GM19395 (cell line): ENCODE data around the gene VSNL1.

Experiments
- ATAC-seq: cut with Tn5 transposase; IDR thresholded peaks from one replicate; pipeline ENCODE4 v1.9.1; 2021; ENCODE audit warnings: mild to moderate bottlenecking, moderate library complexity; ENCODE audit not compliant: unreplicated experiment

The VSNL1 gene

DNA sequence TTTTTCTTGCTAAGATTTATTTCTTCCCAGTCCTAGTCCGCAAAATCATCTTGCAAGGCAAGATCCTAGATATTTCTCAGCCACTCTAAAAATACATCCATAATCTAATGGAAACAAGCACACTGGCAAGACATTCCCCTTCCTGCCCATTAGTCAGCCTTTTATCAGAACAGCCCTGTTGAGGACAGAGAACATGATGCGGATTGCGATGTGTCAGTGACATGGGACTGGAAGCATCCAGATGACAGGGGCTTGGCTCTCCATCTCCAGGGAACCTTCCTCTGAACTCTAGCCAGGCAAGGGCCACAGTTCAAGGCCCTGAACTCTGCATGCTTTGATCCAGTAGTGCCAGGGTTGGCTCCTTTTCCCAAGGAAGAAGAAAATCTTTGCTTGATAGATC, 70.0 kb downstream of the VSNL1 start:
- no peak for ATAC-seq

DNA sequence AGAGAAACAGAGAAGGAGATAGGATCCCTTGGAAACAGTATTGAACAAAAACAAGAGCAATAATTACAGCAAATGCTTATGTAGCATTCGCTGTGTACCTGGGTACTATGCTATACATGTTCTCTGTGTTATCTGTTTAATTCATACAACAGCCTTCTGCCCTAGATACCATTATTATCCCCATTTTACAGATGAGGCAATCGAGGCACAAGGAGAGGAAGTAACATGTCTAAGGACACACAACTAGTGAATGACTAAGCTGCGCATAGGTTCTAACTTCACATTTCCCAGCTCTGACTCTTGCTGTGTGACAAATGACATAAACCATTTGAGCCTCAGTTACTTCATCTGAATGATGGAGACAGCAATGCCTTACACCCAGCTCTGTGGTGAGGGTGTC, 70.5 kb downstream of the VSNL1 start:
- no peak for ATAC-seq

DNA sequence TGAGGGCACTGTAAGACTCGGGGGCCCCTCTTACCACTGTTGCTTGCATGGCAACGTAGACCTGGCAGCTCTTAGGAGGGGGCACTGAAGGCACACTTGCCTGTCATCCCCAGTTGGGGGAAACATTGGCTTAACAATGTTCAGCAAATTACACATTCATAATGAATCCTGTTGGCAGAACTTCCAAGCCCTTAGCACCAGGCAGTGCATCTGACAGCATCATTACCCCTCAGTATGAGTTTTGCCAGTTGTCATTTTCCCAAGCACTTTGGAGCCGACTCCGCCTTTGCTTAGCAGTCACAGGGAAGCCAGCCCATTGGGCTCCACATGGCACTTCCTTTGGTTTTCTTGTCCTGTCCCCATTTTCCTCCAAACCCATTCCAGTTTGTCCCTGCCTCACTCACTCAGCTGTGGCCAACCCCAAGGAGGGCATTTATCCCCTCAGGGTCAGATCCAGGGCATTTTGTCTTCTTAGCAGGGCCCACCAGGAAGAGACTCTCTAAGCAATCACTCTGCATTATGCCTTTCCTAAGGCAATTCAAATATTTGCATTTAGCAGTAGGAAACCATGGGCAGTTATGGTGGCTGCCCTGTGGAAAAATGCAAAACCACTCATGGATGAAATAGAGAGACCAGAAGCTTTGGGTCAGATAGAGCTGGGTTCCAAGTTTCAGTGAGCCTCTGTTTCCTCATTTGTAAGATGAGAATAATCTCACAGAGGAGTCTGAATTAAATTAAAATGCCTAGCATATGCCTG, 73.9 kb downstream of the VSNL1 start:
- ATAC-seq = no peak

DNA sequence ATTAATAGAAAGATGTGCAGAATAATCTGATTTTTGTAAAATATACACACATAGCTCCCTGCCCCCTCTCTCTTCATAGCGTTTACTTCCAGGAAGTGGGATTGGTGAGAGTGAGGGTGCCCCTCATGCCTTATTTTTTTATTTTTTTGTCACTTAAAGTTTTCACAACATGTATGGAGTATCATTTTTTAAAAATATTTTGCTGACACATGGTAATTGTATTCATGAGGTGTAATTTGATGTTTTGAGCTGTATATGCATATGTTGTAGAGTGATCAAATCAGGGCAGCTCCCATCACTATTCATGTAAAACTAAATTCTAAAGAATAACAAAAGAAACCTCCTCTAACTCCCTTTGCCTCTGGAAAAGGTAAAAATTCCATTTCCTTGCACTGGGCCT, 74.7 kb downstream of the VSNL1 start:
- ATAC-seq = no peak

DNA sequence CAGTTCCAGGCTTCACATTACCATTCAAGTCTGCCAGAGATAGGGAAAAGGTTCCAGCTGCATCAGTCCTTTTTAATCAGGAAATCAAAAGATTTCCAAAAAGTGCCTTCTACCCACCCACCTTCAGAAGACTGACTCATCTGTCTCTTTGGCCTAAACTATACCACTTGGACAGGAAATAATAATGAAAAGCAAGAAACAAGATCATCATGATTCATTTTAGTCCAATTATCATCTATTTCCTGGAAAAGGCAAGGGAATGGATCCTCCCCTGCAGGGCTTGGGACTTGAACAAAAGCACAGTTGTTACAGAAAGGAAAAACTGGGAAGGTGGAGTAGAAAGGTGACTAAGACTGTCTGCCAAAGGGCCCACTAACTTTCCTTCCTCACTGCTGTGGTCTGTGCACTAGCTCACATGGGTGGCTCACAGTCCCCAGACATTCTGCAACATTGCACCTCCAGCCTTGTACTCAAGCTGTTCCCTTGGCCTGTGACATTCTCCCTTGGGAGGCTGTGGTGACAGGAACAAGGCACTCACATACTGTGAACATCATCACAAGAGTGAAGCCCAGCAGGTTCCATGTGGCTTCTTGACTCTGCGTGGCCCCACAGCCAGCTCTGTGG, 75.3 kb downstream of the VSNL1 start:
- ATAC-seq = no peak

DNA sequence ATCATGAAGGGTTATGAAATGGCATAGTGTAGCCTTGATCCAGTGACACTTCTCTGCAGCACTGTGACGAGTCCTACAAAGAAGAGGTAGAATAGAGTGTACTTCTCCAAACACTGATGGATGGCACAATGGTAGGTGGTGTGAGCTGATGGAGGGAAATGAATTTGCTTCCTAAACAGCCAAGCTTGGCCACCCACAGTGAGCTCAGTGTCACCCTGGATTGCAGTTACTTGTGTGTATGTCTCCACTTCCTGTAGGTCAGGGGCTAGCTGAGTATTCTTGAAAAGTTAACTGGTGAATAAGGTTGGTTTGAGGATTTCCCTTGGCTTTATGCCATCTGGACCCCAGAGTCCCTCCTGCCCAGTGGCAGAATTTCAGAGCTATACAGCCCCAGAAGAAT, 75.9 kb downstream of the VSNL1 start:
- ATAC-seq = no peak

DNA sequence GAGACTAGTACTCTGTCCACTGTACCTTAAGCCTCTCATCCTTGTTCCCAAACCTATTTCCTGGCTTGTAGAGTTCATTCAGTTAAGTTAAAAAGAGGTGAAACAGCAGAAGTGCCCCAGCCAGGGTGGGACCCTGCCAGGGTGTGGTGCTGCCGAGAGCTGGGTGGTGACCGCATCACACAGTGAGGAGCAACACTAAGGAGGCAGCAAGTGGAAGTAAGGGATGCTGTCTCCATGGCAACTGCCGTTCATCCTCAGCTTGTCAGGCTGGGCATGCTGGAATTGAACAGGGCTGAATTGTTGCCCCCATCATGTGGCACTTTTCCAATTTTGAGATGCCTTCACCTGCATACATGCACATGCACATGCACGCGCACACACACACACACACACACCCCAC, 77.0 kb downstream of the VSNL1 start:
- ATAC-seq = no peak

DNA sequence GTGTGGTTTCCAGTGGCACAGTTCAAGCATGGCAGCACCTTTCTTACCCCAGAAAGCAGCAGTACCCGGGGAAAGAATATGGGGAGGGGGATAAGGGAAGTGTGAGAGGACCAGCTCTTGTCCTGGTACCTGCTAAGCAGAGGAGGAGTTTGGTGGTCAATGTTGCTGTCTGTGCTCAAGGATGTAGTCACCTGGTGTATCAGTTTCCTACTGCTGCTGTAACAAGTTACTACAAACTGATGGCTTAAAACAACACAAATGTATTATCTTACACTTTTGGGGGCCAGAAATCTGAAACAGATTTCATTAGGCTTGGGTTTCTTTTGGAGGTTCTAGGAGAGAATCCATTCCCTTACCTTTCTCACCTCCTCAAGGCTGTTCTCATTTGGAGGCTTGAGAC, 77.5 kb downstream of the VSNL1 start:
- no peak for ATAC-seq

DNA sequence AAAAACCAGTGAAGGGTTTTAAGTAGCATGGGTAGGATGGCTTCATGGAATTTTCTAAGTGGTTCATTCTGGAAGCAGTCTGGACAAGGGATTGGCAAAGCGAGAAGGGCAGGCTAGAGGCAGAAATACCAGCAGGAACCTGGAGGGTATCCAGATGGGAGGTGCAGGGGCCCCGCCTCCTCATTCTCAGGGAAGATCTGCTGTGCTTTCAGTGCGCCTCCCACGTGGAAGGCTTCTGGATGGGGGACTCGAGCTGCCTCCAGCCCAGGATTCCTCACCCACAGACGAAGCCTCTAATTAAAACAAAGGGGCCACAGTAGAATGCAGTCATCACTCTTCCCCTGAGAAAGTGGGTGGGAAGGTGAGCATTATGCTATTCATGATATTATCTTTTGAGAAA, 79.8 kb downstream of the VSNL1 start:
- no peak for ATAC-seq

DNA sequence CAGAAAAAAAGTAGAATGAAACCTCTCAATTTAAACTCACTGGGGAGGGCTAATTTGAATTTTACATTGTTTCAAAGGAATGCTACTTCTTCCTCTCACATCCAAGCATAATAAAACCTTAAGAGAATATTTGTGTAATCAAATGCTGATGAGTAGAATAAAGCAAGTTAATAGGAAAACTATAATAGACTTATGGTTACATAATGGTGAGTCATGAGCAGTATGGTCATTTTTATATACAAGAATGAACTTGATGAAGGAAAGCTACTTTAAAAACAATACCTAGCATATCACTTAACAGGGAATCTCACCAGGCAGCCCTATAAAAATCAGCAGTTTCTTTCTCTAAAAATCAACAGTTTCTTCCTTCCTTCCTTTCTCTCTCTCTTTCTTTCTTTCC, 80.3 kb downstream of the VSNL1 start:
- ATAC-seq = no peak

DNA sequence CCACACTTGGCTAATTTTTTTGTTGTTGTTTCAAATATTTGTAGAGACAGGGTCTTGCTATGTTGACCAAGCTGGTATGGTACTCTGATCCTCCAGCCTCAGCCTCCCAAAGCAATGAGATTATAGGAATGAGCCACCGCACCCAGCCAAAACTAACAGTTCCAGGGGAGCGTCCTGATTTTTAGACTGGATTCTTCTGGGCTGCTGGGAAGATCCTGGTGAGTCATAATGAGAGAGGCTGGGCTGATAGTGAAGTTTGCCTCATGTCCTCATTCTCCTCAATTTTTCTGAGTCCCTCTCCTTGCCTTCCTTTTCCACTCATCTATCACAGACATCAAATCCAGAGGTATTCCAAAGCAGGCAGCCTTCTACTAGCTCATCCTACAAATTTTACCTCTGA, 81.3 kb downstream of the VSNL1 start:
- ATAC-seq = no peak

DNA sequence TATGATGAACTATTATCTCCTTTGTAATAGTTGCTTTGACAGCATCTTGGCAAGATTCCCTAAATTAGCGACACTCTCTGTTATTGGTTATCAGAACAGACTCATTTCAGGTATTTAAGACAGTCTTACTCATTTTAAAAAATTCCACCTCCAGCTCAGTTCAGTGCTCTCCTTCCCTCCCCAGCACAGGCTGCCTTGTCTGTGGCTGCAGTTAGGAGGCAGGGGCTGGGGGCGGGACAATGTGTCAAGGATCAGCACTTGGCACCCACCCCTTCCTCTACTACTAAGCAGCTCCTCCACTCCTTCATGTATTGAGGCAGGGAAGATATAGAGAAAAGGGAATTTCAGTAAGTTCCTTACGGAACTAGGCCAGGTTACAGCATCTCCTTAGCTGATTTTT, 85.0 kb downstream of the VSNL1 start:
- ATAC-seq = no peak

DNA sequence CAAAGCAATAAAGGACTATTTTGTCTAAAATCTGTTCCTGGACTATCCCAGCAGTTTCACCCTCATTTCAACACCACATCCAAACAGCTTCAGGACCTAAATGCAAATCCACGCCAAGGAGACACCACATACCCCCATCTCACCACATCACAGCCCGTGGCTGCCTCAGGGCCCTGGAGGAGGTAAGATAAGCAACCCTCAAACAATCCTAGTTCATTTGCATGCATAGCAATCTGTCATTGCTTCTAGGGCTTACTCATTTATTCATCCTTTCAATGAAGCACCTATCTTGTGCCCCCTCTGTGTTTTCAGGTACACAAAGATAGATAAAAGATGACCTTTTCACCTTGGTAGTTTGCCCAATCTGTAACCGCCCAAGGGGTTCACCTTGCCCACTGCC, 86.5 kb downstream of the VSNL1 start:
- no peak for ATAC-seq

DNA sequence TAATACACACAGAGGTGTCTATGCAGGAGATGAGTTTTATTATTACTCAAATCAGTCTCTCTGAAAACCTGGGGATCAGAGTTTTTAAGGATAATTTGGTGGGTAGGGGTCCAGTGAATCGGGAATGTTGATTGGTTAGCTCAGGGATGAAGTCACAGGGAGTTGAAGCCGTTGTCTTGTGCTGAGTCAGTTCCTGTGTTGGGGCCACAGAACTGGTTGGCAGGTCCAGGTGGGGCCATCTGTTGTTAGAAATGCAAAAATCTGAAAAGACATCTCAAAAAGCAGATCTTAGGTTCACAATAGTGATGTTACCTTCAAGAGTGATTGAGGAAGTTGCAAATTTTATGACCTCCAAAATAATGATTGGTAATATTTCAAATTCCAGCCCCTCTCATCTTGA, 86.9 kb downstream of the VSNL1 start:
- no peak for ATAC-seq

DNA sequence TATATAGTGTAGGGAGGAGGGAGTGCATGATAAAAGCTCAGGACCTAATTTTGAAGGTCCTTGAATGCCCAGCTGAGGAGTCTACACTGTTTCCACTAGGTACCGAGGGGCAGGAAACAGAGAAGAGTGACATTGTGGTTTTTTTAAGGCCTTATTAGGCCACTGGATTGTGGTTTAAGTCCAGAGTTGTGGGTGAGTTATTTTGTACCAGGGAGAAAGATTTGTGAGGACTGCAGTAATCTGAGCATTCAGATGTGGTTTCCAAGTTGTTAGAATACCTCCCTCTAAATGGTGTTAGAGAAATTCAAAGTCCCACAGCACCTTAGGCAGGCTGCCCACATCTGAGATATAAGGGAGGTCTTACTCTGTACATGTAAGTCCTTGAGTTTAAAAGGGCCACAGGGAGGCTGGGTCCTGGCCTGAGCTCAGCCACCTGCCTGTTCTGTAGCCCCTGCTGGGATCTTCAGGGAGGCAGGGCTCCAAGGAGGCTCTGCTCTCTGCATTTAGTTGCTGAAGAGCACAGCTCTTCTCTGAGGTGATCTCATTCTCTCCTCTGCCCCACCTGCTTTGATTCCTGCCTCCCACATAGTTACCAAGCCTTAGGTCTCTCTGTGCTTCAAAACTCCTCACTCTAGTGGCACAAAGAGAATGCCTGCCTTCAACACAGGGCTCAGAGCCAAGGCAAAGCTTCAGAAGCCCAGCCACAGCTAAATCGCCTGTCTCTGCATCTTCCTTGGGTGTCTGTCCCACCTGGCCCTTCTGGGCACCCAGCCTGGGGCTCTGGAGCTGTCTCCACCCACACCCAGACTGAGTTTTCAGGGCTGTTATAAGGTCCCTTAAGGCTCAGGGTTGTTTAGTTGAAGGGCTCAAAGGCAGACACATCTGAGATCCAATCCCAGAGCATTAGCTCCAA, 88.1 kb downstream of the VSNL1 start:
- peak; percentile 72 for ATAC-seq

DNA sequence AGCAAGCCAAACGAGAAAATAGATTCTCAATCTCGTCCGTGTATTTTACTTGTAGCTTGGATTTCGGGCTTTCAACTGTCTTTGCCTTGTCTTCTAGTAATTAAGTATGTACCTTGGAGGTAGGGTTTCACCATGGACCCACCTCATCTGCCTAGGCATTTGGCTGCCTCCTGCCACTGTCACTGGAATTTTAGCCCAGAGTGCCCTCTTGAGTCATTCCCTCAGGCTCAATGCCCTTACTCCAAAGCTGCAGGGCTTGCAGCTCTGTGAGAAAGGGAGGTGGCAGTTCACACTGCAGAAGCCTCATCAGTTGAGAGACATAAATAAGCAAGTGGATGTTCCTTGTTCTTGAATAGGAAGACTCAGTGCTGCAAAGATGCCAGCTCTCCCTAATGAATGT, 89.6 kb downstream of the VSNL1 start:
- no peak for ATAC-seq

DNA sequence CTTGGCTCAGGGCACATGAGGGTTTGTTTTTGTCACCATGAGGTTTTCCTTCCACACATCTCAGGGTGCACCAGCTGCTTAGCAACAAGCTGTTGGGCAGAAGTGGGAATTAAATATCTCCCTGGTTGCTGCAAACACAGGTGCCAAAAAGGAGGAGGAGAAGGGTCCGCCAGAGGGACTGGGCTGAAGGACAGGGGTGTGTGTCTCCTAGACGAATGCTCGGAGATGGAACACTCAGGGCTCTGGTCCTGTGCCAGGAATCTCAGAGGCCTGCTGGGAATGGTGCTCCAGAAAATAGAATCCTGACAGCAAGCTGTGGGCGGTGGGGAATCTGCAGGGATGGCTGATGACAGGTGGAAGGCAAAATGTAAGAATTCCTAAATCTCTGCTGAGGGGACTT, 94.5 kb downstream of the VSNL1 start:
- ATAC-seq = no peak

DNA sequence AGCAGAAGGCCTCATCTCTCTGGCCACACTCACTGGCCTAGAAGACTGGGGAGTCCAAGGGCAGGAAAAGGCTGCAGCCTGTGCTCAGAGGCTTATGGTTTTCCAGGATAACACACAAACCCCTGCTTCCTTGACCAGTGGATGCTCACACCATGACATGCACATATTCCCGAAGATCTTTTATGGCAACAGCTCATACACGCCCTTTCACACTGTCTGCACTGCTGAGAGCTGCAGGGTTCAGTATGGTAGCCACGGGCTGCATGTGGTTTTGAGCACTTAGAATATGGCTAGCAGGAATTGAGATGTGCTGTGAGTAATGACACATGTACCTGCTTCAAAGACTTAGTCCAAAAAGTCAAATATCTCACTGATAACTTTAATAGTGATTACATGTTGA, 95.8 kb downstream of the VSNL1 start:
- no peak for ATAC-seq

DNA sequence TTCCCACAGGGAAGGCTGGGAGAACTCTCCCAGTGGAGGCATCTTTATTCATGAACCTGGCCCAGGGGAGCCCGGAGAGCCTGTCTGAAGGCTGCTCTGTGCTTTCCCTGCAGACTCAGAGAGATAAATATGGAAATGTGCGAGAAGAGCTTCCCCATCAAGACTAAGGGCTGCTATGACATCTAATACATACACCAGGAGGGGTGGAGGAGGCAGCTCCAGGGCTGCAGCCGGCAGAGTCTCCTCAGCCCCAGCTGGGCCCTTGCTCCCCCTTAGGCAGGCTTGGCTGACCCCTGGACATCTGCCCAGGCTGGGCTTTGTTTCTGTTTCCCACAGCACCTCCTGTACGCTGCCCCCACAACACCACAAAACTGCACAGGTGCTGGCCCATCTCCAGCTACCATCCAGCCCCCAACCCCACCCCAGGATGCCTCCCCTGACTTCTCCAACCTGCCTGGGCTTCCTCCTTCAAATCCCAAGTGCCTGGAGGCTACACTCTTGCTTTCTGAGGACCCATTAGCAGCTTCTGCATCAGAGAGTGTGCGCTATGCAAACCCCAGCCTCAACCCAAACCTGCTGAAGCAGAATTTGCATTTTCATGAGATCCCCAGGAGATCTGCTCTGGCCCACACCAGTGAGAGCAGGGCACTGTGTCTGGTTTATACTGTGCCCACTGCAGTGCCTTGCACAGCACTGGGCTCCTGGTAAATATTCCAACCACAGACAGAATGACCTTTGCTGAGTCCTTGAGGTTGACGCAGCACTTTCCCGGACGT, 96.8 kb downstream of the VSNL1 start:
- no peak for ATAC-seq

DNA sequence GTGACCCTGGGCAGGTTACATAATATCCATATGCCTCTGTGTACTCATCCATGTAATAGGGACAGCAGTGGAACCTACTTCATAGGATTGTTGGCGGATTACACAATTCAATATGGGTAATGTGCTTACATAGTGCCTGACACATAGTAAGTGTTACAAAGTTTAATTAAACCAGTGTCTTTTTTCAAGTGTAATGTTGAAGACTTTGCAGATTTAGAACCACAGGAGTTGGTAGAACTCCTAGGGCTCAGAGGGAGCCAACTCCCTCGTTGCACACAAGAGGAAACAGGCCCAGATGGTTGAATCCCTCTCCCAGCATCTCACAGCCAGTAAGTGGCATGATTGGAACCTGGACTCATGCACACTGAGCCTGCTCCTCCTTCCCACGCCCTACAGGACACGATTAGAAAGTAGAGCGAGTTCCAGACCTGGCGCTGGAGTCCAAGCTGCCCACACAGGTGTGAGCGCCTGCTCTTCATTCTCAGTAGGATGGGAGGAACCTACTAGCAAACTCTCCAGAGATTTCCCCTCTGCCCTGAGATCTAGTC, 97.8 kb downstream of the VSNL1 start:
- ATAC-seq = no peak

DNA sequence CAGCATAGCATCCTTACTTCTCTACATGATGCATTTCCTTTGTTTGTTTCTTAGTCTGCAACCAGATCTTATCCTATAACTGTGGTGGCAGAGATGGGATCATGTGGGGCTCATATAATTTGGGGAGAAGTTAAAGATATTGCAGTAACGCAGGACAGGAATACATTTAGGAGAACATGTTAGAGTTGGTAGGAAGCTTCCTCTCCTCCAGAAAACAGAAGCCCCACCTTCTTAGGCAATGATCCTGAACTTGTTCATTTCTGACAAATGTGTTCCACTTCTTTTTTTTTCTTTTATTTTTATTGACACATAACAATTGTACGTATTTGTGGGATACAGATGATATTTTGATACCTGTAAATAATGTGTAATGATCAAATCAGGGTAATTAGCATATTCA, 99.9 kb downstream of the VSNL1 start:
- ATAC-seq = no peak
